ENCODE data around the gene PLET1. TPM values are rescaled to one million over a fixed set of nuclear protein-coding genes. Genes with fewer than 3 reads are reported as not detected.

Gene PLET1
- total RNA-seq, 1 experiment from 2014 or later = not detected

GRCh38 chr11:112306230-112306629 lies 45.6 kb upstream of the PLET1 start:
- H3K27me3 Mint-ChIP-seq (ENCODE audit: low read depth) = peaks cover 3% of the 10 kb centered on the region; the same call in 1 of the 2 replicates
- Histone ChIP-seq H3K9me3 (ENCODE audit: control insufficient read depth, low read depth, low read length) (no peaks in the 10 kb centered on the region), H2BK5ac (ENCODE audit: insufficient read length, low read length) (no peak overlapping the region), H3K14ac (ENCODE audit: insufficient read depth, low read length) (no peak overlapping the region), H3K4me1 (ENCODE audit: insufficient read depth, low read length) (no peaks in the 10 kb centered on the region), H2BK20ac (ENCODE audit: low read depth, low read length, poor library complexity, severe bottlenecking) (no peak overlapping the region), H2BK15ac (ENCODE audit: low read depth, low read length) (no peak overlapping the region), H3K23me2 (ENCODE audit: insufficient read length, low read depth, low read length, poor library complexity, severe bottlenecking) (no peaks in the 10 kb centered on the region), H3K4ac (ENCODE audit: low read depth, low read length) (no peak overlapping the region), H3K9ac (ENCODE audit: extremely low read depth, insufficient read length, low read length) (no peak overlapping the region), H2AFZ (ENCODE audit: low read length) (no peak overlapping the region), H4K91ac (ENCODE audit: insufficient read length, low read depth, low read length) (no peak overlapping the region), H2BK120ac (ENCODE audit: low read depth, low read length, poor library complexity, severe bottlenecking) (no peak overlapping the region), H3K4me2 (ENCODE audit: insufficient read depth, insufficient read length, low read length) (no peak overlapping the region), H3K56ac (ENCODE audit: insufficient read length, low read depth, low read length) (no peak overlapping the region), H4K20me1 (ENCODE audit: control insufficient read depth, insufficient read depth, insufficient read length) (peaks cover 2% of the 10 kb centered on the region), H4K5ac (ENCODE audit: insufficient read length, low read depth, low read length) (no peak overlapping the region), H3K79me2 (ENCODE audit: insufficient read depth, low read length) (no peaks in the 10 kb centered on the region), H2AK5ac (ENCODE audit: insufficient read length, low read length) (no peak overlapping the region), H3K23ac (ENCODE audit: insufficient read length, low read depth, low read length) (no peak overlapping the region), H4K8ac (replicated peaks; ENCODE audit: insufficient read length, low read depth, low read length) (no peak overlapping the region), H2BK12ac (ENCODE audit: insufficient read length, low read depth, low read length) (no peak overlapping the region), H3K18ac (ENCODE audit: insufficient read length, low read depth, low read length) (no peak overlapping the region), H3K27ac (ENCODE audit: insufficient read length, low read depth, low read length) (no peak overlapping the region), H3K27me3 (ENCODE audit: insufficient read depth, low read length) (no peaks in the 10 kb centered on the region; the same call in 1 of the 2 replicates), H3T11ph (ENCODE audit: low read length) (no peak overlapping the region), H3K79me1 (ENCODE audit: insufficient read depth, low read depth, low read length, poor library complexity, severe bottlenecking) (no peaks in the 10 kb centered on the region)
- no peak for TF ChIP-seq CTCF (conservative IDR thresholded peaks at IDR 0.05)
- H3K36me3 Mint-ChIP-seq (ENCODE audit: insufficient read depth in 1 of 3, low read depth in 3 of 3) = peaks cover 0 to 7% (median 2%) of the 10 kb centered on the region in 3 experiments; a peak in 3 of 7 replicates
- no CpG with 5 or more reads among the region's 1 CpG for WGBS (ENCODE audit: extremely low coverage, insufficient read length, low lambda C conversion rate)
- no peak overlapping the region for H3K4me3 Mint-ChIP-seq
- H3K4me1 Mint-ChIP-seq = peaks cover 18 to 19% of the 10 kb centered on the region in 2 experiments
- H3K9me3 Mint-ChIP-seq = peaks cover 6 to 8% of the 10 kb centered on the region in 2 experiments; a peak in 4 of 5 replicates
- H3K27ac Mint-ChIP-seq = no peak overlapping the region
- no peak for DNase-seq
